ENCODE measurements around the gene CNKSR2.

Gene CNKSR2

DNA sequence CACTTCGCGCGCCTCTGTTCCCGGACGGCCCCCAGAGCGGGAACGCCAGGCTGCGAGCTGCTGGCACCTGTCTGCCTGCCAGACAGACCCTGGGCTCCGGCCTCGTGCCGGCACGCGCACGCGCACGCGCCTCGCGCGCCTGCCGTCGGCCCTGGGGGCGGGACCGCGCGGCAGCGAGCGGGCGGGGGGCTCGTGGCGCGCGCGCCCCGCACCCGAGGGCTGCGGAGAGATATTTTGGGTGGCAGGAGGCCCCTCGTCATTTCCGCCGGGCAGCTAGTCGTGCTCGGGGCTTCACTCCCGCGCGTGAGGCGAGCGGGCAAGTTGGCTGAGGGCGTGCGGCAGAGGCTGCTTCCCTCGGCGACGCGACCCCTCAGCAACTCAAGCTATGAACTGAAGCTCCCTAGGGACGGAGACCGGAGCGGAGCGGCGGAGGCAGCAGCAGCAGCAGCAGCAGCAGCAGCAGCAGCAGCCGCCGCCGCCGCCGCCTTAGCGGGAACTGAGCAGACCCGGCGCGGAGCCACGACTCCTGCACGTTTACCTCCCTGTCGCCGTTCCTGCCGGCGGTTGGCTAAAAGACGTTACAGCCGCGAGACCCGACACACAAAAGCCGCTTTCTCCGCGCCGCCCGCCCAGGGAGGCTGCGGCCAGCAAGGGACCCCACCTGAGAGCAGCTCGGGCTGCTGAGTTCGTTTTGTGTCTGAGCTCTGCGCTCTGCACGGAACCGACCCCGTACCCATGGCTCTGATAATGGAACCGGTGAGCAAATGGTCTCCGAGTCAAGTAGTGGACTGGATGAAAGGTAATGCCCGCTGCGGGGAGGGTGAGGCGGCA lies at the start of gene CNKSR2:
CNKSR2 (plus strand) TSS at position 256 of the 831 bp plus-strand sequence; CDS start at position 736, 480 bp downstream.
- peak; percentile 6 for DNase-seq (ENCODE audit: low read depth)

- no peak for DNase-seq (ENCODE audit: low read depth)
Measured at GRCh38 chrX:21354725-21355124, 19.5 kb upstream of the CNKSR2 start.

- no peak for DNase-seq (ENCODE audit: low read depth)
Measured at GRCh38 chrX:21355831-21356230, 18.4 kb upstream of the CNKSR2 start.

GRCh38 chrX:21369613-21370012 lies 4.6 kb upstream of the CNKSR2 start:
- DNase-seq (ENCODE audit: low read depth), result no peak

GRCh38 chrX:21373001-21373400 lies 1.2 kb upstream of the CNKSR2 start:
- DNase-seq (ENCODE audit: low read depth), result no peak

DNA sequence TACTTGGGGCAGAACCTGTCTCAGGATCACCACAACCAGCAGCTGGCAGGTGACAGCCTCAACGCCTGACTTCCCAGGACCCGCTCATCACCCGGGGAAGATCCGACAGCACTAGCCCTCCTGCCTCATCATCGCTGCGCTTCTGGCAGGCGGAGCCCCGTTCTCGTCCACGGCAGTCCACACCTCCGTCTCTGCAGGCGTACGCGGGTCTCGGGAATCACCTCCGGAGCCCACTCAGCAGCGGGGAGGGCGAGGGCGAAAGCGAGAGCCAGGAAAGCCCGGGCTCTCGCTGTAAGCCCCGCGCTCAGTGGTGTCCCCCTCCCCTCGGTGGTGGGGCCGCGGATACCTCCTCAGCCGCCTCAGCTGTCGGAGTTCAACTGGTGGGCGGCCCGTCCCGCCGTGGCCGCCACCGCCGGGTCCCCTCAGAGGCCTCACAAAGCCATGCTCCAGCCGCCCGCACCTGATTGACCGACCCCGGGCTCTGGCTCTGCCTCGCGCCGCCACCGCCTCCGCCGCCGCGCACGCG lies 518 bp upstream of the CNKSR2 start:
- no peak for DNase-seq (ENCODE audit: low read depth)

DNA sequence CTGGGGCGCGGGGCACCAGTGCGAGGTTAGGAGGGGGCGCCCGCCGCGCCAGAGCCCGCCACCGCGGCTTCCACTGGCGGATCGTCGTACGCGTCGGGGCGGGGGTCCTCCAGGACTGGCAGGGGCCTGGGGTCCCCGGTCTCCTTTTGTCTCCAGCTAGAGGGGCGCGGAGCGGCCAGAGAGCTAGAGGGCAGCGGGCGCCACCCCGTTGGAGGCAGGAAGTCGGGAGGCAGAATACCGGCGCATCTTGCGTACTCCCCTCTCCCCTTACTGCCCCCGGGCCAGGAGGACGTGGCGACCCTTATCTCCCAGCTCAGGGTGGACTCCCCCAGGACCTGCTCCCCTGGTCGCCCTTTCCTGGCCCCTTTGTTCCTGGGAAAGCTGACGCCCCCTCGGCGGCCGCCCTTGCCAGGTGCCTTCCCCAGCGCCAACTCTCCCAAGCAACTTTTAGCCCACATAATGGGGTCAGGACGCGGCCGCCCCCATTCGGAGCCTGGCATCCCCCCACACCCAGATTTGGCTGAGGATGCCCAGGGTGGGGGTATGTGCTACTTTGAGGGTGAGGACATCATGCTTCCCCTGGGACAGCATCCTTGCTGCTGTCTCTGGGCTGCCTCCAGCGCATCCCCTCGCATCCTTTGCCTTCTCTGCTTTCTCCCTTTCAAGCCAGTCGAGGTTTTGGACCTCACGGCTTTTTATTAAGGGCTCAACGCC lies 933 bp downstream of the CNKSR2 start:
- no peak for DNase-seq (ENCODE audit: low read depth)

- no peak for DNase-seq (ENCODE audit: low read depth)
Measured at GRCh38 chrX:21375708-21376009, 1.4 kb downstream of the CNKSR2 start.

GRCh38 chrX:21376636-21377035 lies 2.4 kb downstream of the CNKSR2 start:
- DNase-seq (ENCODE audit: low read depth), result no peak

DNA sequence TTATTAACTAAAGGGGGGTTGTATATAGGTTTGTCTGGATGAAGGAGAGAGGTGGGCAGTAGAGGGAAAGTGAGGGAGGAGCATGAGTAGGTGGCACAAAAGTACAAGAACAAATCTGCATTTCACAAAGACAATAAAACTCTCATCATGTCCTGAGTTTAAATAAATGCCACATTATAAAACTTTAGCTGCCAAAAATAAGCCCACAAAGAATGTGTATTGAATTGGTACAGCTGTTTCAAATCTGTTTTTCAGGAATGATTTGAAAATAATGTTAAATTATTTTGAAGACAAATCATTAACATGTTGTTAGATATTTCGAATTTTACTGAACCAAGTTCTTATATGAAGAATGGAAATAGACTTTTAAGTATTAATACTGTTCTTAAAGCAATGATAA lies 5.8 kb downstream of the CNKSR2 start:
- DNase-seq (ENCODE audit: low read depth), result no peak

- peak; percentile 1 for DNase-seq (ENCODE audit: low read depth)
Measured at GRCh38 chrX:21382715-21383114, 8.5 kb downstream of the CNKSR2 start.

DNA sequence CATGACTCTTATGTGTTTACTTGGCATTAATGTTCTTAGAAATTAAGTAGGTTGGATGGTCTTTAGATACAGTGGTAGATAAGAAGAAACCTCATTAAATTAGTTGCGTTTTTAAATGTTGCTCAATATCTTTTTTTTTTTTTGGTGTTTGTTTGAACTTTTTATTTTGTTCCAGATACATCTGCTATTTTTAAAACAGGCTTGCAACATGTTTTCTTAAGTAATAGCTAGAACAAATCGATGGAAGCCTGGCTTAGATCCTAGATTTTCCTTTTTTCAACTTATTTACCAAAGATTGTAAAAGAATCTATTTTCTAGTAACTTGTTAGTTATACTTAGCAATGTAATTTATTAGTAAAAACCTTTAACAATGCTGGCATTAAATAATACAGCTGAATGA lies 9.3 kb downstream of the CNKSR2 start:
- DNase-seq (ENCODE audit: low read depth), result no peak

DNA sequence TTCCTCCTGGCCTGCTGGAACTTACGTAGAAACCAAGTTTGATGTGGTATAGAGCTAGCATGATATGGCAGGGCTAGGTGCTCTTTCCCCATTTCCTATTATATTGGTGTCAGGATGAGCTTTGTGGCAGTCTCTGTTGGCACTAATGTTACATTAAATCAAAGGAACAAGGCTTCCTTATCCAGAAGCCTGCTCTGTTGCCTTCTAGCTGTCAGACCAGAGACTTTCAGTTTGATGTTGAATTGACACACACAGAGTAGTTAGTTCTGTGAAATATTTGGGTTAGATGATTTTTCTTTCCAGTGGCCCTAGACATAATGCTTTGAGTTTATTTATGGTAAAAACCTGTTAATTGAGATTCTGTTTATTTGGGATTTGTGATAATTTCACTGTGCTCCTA lies 10.0 kb downstream of the CNKSR2 start:
- DNase-seq (ENCODE audit: low read depth), result no peak

GRCh38 chrX:21394792-21395191 lies 20.6 kb downstream of the CNKSR2 start:
- DNase-seq (ENCODE audit: low read depth), result no peak

GRCh38 chrX:21398426-21398825 lies 24.2 kb downstream of the CNKSR2 start:
- DNase-seq (ENCODE audit: low read depth), result no peak

DNA sequence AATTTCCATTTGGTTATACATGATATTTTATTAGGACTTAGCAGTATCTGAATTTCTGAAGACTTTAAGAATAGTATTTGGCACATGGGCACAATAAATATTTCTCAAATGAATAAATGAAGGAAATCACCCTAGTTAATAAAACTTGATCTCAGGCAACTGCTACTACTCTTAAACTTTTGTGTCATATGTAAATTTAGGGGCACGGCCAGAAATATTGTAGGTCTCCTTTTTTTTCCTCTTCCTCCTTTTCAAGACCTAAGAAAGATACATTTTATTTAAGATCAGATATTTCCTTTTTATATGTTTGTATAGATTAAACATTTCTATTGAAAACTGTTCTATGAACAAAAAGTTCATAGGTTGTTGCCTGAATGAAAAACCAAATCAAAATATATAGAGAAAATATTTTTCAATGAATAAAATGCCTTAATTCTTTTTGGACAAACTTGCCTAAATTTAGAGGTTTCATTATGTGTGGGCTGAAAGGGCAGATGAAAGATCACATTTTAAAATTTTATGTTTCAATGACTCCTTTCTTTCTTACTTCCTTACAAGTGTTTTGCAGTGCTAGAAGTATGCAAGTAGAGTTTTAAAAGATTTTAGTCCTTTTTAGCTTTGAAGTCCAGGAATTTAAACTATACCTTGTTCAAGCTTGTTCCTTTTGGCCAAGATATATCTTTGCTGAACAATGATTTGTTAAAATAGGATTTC lies 26.3 kb downstream of the CNKSR2 start:
- DNase-seq (ENCODE audit: low read depth), result no peak

DNA sequence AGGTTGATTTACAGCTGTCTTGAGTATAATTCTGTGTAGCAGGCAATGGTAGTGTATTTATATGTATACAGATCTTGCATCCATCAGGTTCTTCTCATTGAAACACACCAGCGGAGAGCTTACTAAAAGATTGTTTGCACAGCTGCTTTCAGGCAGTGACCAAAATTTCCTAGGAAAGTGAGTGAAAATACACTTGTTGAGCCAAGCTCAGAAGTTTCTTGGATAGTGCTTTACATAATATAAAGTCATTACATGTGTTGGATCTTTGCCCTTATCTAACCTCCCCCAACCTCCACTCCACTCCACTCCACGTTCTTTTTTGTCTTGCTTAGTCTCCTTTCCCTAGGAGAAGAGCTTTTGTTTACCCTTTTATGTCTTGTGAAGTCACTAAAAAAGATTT lies 34.1 kb downstream of the CNKSR2 start:
- DNase-seq (ENCODE audit: low read depth), result no peak

DNA sequence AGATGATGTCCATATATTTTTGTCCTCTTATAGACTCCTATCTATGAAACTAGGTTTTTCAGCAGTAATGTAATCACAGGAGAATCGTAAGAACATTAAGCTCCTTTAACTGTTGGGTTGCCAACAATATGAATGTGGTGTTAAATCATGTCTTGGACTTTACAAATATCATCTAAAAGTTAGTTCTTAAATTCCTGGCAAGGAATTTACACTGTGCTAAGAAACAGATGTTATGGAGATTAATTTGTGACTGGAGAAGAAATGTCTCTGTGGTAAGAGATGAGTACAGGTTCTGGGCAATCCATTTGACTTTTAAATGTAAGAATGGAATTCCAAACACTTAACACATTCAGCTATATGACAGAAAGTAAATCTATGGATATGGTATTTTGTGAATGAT lies 34.6 kb downstream of the CNKSR2 start:
- DNase-seq (ENCODE audit: low read depth), result no peak

- DNase-seq (ENCODE audit: low read depth), result no peak
Measured at GRCh38 chrX:21412029-21412428, 37.8 kb downstream of the CNKSR2 start.

- peak; percentile 49 for DNase-seq (ENCODE audit: low read depth)
Measured at GRCh38 chrX:21412883-21413282, 38.7 kb downstream of the CNKSR2 start.

DNA sequence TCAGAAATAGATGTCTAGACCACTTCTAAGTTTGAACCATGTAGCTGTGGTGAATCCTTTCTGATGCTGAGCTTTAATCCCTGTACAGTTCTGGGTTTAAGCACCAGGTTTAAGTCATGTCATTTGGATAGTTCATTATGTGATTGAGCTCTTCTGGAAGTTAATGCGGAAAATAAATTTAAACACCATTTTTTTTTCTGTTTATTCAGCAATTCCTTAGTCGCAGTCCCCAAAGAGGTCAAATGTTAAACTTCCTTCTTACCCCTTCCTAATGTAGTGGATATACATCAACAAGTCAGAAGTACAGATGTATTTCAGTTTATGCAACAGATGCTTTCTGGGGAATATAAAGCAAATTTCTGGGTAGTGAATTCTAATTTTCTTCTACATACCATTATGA lies 52.9 kb downstream of the CNKSR2 start:
- DNase-seq (ENCODE audit: low read depth), result no peak

- DNase-seq (ENCODE audit: low read depth), result no peak
Measured at GRCh38 chrX:21437036-21437435, 62.8 kb downstream of the CNKSR2 start.

DNA sequence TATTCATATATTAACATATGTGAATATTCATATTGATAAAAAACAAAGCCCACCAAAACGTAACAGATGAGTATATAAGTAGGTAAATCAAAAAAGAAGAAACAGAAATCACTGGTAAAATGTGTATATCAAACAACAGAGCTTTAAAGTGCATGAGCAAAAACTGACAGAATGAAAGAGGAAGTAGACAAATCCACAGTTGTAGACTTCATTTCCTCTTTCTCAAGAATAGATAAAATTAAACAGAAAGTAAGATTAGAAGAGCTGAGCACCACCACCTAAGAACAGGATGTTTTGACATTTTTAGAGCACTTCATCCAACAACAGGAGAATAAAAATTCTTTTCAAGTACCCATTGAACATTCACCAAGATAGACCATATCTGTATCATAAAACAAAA lies 64.6 kb downstream of the CNKSR2 start:
- no peak for DNase-seq (ENCODE audit: low read depth)
